ENCODE data around the gene DHX9. TPM values are rescaled to one million over a fixed set of nuclear protein-coding genes. Genes with fewer than 3 reads are reported as not detected.

DHX9 gene
- total RNA-seq, 1 experiment from 2014 or later = 336 TPM

DNA sequence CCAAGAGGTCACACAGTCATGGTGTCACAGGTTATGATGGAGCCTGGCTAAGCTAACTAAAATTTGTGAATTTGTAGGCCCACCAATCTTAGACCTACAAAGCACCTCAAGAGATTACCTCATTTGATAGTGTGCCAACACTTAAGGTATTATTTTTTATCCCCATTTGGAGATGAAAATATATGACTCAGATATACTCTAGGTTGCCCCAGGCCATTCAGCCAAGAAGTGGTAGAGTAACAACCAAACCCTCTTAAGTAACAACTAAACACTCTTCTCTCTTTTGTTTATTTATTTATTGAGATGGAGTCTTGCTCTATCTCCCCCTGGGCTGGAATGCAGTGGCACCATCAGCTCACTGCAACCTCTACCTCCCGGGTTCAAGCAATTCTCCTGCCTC, 35.3 kb upstream of the DHX9 start:
- Mint-ChIP-seq H3K36me3 (ENCODE audit: insufficient read depth in 1 of 3, low read depth in 3 of 3) (no peaks in the 10 kb centered on the region; a peak in 1 of 7 replicates), H3K4me1 (peaks cover 27 to 32% of the 10 kb centered on the region in 2 experiments), H3K4me3 (no peak overlapping the region), H3K27me3 (ENCODE audit: low read depth) (no peaks in the 10 kb centered on the region; the same call in 1 of the 2 replicates), H3K27ac (no peak overlapping the region), H3K9me3 (no peaks in the 10 kb centered on the region)
- Histone ChIP-seq H2BK5ac (ENCODE audit: insufficient read length, low read length) (no peak overlapping the region), H2BK120ac (ENCODE audit: low read depth, low read length, poor library complexity, severe bottlenecking) (no peak overlapping the region), H4K5ac (ENCODE audit: insufficient read length, low read depth, low read length) (no peak overlapping the region), H2AK5ac (ENCODE audit: insufficient read length, low read length) (no peak overlapping the region), H3T11ph (ENCODE audit: low read length) (no peak overlapping the region), H2BK15ac (ENCODE audit: low read depth, low read length) (no peak overlapping the region), H3K23me2 (ENCODE audit: insufficient read length, low read depth, low read length, poor library complexity, severe bottlenecking) (no peaks in the 10 kb centered on the region), H3K79me1 (ENCODE audit: insufficient read depth, low read depth, low read length, poor library complexity, severe bottlenecking) (no peaks in the 10 kb centered on the region), H3K14ac (ENCODE audit: insufficient read depth, low read length) (no peak overlapping the region), H4K20me1 (ENCODE audit: control insufficient read depth, insufficient read depth, insufficient read length) (no peaks in the 10 kb centered on the region), H3K4me2 (ENCODE audit: insufficient read depth, insufficient read length, low read length) (no peak overlapping the region), H3K9me3 (ENCODE audit: control insufficient read depth, low read depth, low read length) (no peaks in the 10 kb centered on the region), H2BK20ac (ENCODE audit: low read depth, low read length, poor library complexity, severe bottlenecking) (no peak overlapping the region), H3K9ac (ENCODE audit: extremely low read depth, insufficient read length, low read length) (no peak overlapping the region), H4K91ac (ENCODE audit: insufficient read length, low read depth, low read length) (no peak overlapping the region), H3K56ac (ENCODE audit: insufficient read length, low read depth, low read length) (no peak overlapping the region), H4K8ac (replicated peaks; ENCODE audit: insufficient read length, low read depth, low read length) (no peak overlapping the region), H3K27me3 (ENCODE audit: insufficient read depth, low read length) (no peaks in the 10 kb centered on the region), H2BK12ac (ENCODE audit: insufficient read length, low read depth, low read length) (no peak overlapping the region), H2AFZ (ENCODE audit: low read length) (no peak overlapping the region), H3K23ac (ENCODE audit: insufficient read length, low read depth, low read length) (no peak overlapping the region), H3K4me1 (ENCODE audit: insufficient read depth, low read length) (peaks cover 2% of the 10 kb centered on the region; the same call in 1 of the 2 replicates), H3K27ac (ENCODE audit: insufficient read length, low read depth, low read length) (no peak overlapping the region), H3K4ac (ENCODE audit: low read depth, low read length) (no peak overlapping the region), H3K79me2 (ENCODE audit: insufficient read depth, low read length) (no peaks in the 10 kb centered on the region), H3K18ac (ENCODE audit: insufficient read length, low read depth, low read length) (no peak overlapping the region)
- TF ChIP-seq, protein P1, sequence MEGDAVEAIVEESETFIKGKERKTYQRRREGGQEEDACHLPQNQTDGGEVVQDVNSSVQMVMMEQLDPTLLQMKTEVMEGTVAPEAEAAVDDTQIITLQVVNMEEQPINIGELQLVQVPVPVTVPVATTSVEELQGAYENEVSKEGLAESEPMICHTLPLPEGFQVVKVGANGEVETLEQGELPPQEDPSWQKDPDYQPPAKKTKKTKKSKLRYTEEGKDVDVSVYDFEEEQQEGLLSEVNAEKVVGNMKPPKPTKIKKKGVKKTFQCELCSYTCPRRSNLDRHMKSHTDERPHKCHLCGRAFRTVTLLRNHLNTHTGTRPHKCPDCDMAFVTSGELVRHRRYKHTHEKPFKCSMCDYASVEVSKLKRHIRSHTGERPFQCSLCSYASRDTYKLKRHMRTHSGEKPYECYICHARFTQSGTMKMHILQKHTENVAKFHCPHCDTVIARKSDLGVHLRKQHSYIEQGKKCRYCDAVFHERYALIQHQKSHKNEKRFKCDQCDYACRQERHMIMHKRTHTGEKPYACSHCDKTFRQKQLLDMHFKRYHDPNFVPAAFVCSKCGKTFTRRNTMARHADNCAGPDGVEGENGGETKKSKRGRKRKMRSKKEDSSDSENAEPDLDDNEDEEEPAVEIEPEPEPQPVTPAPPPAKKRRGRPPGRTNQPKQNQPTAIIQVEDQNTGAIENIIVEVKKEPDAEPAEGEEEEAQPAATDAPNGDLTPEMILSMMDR (conservative IDR thresholded peaks at IDR 0.05) = no peak
- DNase-seq = no peak
- no CpG with 5 or more reads among the region's 1 CpG for WGBS (ENCODE audit: extremely low coverage, insufficient read length, low lambda C conversion rate)
